Dedifferentiated amniotic fluid mesenchymal stem cell (primary cell): Measurements from ENCODE around the gene CSRNP3.

Source experiments
- DNase-seq: peaks from one replicate; pipeline ENCODE4 v3.0.0-alpha.2; 2016; ENCODE audit errors: extremely low spot score

CSRNP3 gene, protein sequence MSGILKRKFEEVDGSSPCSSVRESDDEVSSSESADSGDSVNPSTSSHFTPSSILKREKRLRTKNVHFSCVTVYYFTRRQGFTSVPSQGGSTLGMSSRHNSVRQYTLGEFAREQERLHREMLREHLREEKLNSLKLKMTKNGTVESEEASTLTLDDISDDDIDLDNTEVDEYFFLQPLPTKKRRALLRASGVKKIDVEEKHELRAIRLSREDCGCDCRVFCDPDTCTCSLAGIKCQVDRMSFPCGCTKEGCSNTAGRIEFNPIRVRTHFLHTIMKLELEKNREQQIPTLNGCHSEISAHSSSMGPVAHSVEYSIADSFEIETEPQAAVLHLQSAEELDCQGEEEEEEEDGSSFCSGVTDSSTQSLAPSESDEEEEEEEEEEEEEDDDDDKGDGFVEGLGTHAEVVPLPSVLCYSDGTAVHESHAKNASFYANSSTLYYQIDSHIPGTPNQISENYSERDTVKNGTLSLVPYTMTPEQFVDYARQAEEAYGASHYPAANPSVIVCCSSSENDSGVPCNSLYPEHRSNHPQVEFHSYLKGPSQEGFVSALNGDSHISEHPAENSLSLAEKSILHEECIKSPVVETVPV

DNA sequence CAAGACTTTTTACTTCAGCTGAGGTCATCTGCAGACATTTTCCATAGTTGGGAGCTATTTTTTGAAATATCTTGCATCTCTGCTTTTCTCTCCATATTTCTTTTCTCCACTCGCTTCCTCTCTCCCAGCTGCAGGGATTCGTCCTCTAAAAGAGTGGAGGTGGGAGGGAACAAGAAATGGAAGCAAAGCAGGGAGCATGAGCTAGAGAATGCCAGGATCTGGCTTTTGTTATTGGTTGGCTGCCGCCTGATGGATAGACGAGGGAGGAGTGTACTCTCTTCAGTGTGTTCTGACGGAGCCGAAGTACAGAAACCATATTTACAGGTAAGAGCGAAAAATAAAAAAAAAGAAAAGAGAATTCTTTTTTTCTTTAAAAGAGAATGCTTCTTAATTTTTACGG lies at the start of gene CSRNP3:
Gene CSRNP3, plus strand, starts transcription at position 282 of the 400 bp plus-strand sequence. CDS start 125,368 bp downstream, outside the sequence.
- peak; percentile 94 for DNase-seq

DNA sequence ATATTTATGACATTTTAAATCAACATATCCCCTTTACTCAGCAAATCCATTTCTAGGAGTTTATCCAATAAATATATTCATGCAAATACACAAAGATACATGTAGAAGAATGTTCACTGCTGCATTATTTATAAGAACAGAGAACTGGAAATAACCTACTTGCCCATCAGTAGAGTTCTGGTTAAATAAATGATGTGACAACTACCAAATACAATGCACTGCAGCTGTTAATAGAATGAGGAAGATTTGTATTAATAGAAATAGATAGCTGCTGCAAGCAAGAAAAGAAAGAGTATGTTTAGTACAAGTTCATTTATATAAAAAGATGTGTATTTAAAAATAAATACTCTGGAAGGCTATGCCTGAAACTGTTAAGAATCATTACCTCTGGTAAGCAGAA lies 49.3 kb upstream of the CSRNP3 start:
- no peak for DNase-seq

DNA sequence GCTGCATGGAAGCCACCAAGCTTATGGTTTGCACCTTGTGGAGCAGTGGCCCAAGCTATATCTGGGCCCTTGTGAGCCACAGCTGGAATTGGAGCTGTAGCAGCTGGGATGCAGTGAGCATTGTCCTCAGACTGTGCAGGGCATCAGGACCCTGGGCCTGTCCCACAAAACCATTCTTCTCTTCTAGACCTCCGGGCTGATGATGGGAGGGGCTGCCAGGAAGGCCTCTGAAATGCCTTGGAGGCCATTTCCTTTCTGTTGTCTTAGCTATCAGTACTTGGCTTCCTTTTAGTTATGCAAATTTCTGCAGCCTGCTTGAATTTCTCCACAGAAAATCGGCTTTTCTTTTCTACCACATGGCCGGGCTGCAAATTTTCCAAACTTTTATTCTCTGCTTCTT lies 46.4 kb upstream of the CSRNP3 start:
- DNase-seq = no peak

DNA sequence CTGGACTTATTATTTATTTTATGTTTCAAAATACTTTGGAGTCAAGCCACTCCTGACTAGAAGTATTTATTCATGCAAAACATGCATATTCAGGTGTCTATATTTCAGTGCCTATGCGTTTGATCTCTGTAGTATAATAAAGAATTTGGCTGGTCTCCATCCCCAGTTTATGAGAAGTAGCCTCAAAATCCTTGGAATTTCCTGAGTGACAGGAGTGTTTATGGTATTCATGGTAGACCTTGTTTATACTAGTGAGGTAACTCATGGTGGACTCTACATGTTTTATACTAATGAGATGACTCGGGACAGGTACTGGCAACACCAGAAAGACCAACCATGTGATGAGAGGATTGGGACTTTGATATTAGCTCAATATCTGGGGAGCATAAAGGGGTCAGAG lies 43.9 kb upstream of the CSRNP3 start:
- no peak for DNase-seq

DNA sequence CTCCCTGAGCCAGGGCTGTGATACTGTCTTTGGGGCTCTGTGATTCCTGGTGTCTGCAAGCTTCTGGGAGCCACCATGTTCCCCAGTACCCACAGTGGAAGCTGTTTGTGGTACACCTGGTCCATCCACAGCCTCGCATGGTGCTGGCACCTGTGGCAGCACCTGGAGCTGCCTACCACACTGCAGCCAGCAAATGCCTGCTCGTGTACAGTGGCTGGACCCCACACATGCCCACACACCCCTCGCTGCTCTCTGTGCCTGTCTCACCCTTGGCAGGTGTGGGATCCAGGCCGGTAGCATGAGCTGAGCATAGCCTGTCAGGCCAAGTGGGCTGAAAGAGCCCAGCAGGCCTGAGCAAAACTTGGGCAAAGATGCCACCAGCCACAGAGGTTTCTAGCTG lies 41.8 kb upstream of the CSRNP3 start:
- no peak for DNase-seq

DNA sequence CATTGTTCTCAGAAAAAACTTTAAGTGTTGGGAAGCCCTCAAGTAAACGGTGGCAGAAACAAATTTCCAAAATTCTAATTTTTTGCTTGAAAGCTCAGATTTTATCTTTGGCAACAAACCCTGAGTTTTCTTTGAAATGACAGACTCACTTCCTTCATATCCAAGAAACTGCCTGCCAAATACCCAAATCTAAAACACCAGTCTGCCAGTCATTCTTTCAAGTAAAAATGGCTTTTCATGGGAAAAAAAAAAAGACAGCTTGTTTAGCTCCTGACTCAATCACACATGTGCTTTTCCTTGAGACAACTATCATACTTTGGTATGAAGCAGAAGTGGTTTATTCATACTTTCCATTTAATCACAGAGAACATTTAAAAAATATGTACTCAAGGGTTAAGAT lies 40.6 kb upstream of the CSRNP3 start:
- no peak for DNase-seq

DNA sequence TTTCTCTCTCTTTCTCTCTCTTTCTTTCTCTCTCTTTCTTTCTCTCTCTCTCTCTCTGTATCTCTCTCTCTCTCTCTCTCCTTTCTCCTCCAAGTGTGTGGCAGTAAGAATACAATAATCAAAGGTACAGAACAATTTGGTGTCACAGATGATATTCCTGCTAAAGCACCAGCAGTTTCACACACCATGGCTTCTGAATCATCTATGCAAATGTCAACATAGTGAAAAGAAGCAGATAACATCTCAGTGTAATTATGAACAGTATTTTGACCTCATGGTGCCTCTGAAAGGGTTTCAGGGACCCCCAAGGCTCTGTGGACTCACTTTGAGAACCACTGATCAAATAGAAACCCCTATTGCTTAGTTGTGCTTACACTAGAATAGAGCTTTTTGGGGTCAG lies 38.5 kb upstream of the CSRNP3 start:
- no peak for DNase-seq

DNA sequence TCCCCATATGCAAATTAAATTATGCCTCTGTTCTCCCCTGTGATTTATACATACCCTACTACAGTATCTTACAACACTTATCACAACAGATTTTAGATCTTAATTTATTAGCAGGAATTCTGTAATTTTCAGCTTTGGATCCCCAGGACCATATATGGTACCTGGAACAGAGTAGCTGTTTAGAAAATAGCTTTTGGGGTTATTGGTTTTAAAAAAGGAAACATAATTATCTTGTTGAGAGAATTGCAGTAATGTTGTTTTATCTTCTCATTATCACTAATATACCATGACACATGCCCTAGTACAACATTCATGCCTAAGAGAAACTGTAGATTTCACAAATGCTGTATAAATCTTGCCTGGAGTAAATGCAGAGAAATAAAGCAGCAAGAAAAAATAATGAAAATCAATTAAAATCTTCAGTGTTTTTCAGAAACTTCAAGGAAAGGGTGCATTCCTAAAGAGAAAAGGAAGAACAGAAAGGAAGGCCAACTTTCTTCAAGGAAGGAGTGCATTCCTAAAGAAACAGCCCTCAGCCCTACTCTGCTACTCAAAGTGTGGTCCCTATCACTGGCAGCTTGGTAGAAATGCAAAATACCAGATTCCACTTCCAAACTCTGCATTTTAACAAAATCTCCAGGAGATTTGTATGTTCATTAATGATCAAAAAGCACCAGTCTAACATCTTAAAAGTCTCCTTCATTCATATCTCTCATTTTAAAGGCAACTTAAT lies 37.1 kb upstream of the CSRNP3 start:
- DNase-seq = no peak

DNA sequence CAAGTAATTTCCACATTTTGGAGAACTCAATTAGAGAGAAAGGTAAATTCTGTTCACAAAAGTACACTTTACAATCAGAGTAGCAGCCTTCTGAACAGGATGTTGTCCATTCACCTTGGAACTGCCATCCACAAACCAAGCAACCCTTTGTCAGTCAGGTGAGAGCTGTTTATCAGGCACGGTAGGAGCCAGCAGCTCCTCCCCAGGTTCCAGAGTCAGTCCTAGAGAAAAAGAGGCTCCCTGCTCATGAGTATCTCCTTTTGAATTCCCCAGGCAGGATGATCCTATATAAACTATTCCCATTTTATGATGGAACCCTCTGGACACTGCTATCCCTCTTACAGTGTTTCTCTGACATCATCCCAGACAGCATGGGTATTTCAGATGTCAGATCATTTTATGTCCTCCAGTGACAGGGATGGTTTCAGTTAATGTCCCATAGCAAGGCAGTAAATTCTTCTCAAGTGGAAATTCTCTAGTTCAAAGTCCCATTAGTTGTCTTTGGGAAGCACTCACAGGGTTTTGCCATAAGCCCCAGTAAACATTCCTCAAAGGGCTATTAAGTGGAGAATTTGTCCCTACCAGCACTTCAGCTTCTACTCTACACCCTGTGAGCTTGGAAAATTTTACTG lies 34.5 kb upstream of the CSRNP3 start:
- no peak for DNase-seq

DNA sequence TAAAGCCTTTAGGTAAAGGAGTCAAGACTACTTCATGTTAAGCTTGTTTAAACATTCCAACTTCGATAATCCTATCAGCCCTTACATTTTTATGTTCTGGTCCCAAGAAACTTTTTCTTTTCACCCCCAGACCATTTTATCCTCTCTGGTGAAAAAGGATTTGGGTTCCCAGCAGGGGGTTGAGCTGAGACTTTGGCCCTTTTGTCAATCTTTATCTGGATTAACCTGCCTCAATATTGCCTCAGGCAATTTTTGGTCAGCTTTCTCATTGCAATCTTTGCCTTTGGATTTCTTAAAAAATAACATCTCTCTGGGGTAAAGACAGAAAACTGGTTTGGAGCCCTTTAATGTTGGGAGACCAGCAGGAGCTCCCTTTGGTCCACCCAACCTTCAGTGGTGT lies 33.9 kb upstream of the CSRNP3 start:
- DNase-seq = no peak

DNA sequence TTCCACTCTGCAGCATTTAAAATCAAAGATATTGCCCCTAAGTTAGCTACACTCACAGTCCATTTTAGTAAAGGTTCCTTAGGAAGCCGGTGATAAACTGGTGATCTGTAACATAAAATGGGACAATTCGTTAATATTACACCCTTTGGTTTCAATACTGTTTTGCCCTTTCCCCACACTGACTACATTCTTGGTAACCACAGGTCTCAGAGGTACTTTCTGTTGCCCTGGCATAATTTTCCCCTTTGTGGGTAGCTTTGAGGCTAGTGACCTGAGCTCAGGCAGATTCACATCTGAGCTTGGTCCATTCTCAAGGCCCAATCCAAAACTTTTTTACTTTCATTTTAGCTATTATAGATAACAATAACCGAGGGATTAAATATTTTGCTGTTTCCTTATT lies 32.9 kb upstream of the CSRNP3 start:
- no peak for DNase-seq

DNA sequence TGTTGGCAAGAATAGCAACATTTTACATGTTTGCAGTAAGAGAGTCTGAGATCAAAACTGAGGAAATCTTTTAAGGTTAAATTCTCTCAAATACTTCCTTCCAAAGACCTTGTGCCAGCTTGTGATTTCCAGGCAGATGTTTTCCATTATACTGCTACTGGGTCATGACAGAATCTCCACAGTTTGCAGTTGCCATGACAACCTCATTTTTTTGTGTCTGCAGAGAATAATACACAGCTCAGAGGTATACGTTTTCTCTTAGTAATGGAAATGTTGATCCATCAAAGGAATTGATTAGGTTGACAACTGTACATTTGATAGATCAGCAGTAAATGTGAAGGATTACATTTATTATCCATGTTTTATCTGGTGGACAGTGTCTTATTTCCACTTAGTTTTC lies 29.1 kb upstream of the CSRNP3 start:
- peak; percentile 97 for DNase-seq

DNA sequence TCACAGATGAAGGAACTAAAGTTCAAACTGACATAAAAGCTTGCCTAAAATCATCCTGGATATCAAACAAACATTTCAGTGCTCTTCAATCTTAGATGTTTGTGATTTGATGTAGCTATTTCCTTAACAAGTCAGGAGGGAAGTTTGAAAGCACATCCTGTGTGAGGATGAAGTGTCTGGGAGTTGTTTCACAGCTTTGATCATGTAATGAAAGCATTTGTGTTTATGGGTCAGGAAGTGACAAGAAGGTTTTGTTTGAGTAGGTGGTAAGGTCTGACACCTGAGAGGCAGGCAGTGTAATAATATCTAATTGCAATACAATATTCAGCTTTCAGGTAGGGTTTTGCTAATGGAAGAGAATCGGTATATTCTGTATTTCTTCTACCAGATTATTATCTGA lies 26.0 kb upstream of the CSRNP3 start:
- DNase-seq = no peak

DNA sequence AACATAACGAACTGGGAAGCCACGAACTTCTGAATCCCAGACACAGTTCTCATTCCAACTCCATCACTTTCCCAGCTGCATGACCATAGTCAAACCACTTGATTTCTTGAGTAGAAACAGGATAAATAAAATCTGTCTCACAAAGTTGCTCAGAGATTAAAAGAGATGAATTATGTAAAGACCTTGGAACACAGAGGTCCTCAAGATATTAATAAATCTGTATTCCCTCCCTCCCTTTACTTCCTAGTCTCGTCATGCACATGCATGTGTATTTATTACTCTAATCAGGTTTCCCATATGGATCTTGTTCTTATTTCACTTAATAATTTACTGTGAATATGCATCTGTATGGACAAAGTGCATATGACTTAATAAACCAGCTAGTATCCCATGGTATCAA lies 21.1 kb upstream of the CSRNP3 start:
- DNase-seq = no peak

DNA sequence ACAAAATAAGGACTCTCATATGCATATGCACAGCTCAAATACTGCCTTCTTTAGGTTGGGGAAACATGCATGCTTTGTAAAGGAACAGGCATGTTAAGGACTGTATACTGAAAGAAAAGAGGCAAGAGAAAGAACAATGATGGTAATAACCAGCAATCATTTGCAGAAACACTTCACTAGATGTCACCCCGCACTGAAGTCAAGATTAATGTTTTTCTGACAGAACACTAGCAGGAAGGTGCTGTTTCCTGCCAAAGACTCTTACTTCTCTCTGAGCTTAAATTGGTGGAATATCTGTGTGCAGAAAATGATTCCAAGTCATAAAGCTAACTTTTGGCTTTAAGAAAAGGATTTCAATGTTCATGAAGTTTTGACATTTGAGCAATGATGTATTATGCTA lies 19.3 kb upstream of the CSRNP3 start:
- no peak for DNase-seq

DNA sequence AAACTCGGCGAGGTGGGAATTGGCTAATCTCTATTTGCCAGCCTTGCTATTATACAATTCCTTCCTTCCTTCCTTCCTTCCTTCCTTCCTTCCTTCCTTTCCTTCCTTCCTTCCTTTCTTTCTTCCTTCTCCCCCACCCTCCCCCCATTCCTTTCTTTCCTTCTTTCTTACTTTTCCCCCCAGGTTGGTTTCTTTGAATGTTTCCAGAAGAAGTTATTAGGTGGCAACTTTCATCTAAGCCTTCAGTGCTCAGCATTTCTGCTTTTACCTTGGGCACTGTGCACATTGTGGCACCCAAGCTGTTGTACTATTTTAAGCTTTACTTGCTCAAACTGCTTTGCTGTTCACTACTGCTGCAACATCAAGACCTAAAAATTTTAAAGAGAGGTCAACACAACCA lies 17.2 kb upstream of the CSRNP3 start:
- no peak for DNase-seq

DNA sequence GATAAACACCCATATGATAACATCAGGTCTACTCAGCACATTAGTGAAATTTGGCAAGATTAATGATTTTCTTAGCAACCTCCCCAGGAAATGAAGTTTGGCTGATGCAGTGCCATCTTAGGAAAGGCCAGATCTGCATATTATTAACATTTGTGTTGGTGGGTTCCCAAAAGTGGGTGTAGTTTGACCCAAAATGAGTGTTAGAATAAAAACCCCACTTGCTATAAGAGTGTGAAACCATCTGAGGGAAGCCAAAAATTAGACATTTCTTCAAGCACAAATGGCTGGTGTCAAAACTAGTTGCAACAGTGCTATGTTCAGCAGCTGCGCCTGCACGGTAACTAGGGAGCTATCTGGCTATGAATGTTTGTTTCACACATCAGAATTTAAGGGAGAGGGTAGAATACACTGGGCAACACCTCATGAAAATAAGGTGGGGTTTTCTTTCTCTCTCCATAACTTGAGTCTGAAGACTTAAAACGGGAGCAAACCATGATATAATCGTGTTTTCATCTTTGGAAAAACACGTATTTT lies 15.9 kb upstream of the CSRNP3 start:
- DNase-seq = no peak

DNA sequence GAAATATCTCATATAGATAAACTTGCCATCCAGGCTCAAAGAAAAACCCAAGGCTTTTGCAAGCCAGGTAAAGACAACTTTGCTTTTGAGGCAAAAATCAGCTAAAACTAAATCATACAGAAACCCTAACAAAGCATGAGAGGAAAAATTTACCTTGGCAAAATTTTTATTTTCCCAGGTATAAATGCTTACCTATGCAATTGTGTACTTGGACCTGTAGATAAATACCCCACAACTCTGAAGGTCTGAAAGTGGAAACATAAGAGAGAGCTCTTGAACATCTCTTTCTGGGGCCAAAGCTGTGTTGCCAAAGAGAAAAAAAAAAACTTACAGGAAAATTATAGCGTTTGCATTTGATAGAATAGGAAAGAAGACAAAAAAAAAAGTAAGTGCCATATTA lies 14.6 kb upstream of the CSRNP3 start:
- no peak for DNase-seq

DNA sequence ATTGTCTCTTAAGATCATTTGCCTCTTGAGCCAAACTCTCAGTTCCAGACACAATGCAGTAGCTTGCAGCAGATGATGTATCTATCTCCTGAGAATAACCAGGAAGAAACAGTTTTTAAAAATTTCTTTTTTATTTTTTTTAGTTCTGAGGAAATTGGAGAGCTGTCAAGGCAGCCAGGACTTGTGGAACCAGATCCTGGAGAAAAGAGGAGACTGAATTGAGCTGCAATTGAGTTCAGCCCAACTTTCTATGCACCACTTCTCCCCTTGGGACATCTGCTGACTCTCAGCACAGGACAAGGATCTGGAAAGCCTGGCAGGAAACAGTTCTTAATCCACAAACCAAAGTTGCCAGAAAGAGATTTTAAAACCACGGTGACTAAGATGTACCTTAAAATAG lies 13.5 kb upstream of the CSRNP3 start:
- DNase-seq = no peak

DNA sequence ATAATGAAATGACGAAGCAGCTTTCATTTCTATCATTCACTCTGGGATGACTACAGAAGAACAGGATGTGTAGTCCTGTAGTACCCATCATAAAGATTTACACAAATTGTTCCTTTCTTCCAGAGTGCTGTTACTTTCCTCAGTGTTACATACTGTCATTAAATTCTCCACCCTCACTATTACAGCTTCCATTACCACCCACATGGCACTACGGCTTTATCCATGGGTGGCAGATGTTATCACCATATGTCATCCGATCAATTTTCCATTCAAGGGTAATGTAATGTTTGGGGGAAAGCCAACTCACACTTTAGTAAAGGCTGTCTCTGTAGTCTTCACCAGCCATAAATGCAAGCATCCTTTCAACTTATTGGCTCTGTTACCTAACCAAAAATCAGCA lies 7.1 kb upstream of the CSRNP3 start:
- DNase-seq = no peak

DNA sequence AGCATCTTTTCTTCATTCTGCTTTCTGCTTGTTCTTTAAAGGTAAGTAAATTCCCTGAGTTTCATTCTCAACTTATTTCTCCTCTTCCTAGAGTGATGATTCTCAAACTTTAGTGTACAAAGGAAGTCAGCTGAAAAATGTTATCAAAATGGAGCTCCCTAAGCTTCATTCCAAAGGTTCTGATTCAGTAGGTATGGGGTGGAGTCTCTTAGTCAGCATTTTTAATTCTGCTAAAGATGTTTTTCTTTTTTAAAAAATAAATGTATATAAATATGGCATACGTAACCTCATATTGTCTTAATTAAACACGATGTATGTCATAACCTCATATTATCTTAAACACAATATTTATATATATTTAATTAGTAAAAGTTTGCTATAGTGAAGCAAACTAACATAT lies 3.1 kb upstream of the CSRNP3 start:
- no peak for DNase-seq

DNA sequence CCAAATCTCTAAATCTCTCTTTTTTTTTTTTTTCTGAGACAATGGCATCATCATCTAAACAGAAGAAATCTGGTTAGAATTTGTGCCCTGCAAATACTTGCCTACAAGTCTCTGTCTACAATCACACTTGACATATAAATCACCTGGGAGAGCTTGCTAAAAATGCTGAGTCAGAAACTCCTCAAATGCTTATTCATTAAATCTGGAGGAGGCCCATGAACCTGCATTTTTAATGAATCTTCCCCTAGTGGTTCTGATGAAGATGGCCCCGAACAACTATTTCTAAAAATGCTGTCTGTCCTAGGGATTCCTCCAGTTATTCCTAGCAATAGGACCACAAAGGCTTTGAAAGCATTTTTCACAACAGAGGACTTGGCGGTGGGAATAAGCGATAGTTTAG lies 1.6 kb upstream of the CSRNP3 start:
- DNase-seq = no peak
